Spinal cord (tissue), 10 donors: ENCODE data around the gene ITCH. TPM values are rescaled to one million over a fixed set of nuclear protein-coding genes. Genes with fewer than 3 reads are reported as not detected.

ENCODE experiments used
- DNase-seq, 6 donors: peaks; one replicate each; pipeline versions ENCODE4 v3.0.0 to v3.0.0-alpha.2; 2013 to 2015; ENCODE audit warnings: low spot score in 6 of 6, low read depth in 4 of 6
- H3K27ac ChIP-seq: one replicate; pipeline ENCODE4 v1.5.1; 2013; ENCODE audit warnings: low read depth, low read length, control low read depth
- H3K27me3 ChIP-seq: one replicate; pipeline ENCODE4 v1.6.1; 2013; ENCODE audit warnings: low read length; ENCODE audit not compliant: control insufficient read depth, insufficient read depth
- H3K36me3 ChIP-seq: one replicate; pipeline ENCODE4 v1.6.1; 2013; ENCODE audit warnings: low read length; ENCODE audit not compliant: control insufficient read depth, insufficient read depth
- H3K4me1 ChIP-seq: one replicate; pipeline ENCODE4 v1.6.1; 2013; ENCODE audit warnings: low read length; ENCODE audit not compliant: control insufficient read depth, insufficient read depth
- H3K4me3 ChIP-seq: one replicate; pipeline ENCODE4 v1.5.1; 2013; ENCODE audit warnings: low read depth, low read length, control low read depth
- H3K9me3 ChIP-seq: one replicate; pipeline ENCODE4 v1.6.1; 2013; ENCODE audit warnings: low read length; ENCODE audit not compliant: control insufficient read depth, insufficient read depth
- WGBS: methylation state at CpG from one replicate; pipeline ENCODE4 v1.1.5; 2013; ENCODE audit warnings: missing lambda C conversion rate; ENCODE audit not compliant: insufficient coverage; 5-methylcytosine and 5-hydroxymethylcytosine counted together
- polyA plus RNA-seq, 2 donors: library from polyadenylated mRNA; unstranded; fragments of 120-200 nt; gene quantifications; one replicate each; pipeline ENCODE4 v1.2.1, GENCODE V29; 2013; ENCODE audit not compliant: insufficient read length in 2 of 2
- small RNA-seq: library from RNA; depleted of rRNA; stranded (forward); fragments of <200 nt; gene quantifications from one replicate; pipeline ENCODE3, GENCODE V24; 2014; ENCODE audit warnings: low replicate concordance
- total RNA-seq, 2 donors: library from RNA; depleted of rRNA in 1 of 2; stranded (reverse); fragments of 120-200 nt in 1 of 2; fragments of >200 nt in 1 of 2; gene quantifications; one replicate each; pipeline versions ENCODE4 v1.2.3 to v1.2.4, GENCODE V29; 2013 to 2014
- donor health status: healthy.

The ITCH gene
- total and polyA plus RNA-seq, 4 donors = 25.3 to 88.5 (median 46.7) TPM

- 71% methylated on average over 4 of the region's 12 CpGs for WGBS
Measured at GRCh38 chr20:34560141-34560523, 197.1 kb downstream of the ITCH start.

GRCh38 chr20:34560614-34561013, 197.5 kb downstream of the ITCH start:
- WGBS = 95% methylated on average over 6 of the region's 7 CpGs
- Histone ChIP-seq H3K27ac (no peak overlapping the region), H3K27me3 (no peaks in the 10 kb centered on the region), H3K36me3 (peaks cover 43% of the 10 kb centered on the region), H3K4me1 (peaks cover 38% of the 10 kb centered on the region), H3K4me3 (no peak overlapping the region), H3K9me3 (no peaks in the 10 kb centered on the region)
- no peak for DNase-seq

More at GRCh38 chr20:34560141-34560523, 197.1 kb downstream of the ITCH start:
- H3K27ac ChIP-seq = peak overlapping the region; percentile 52
- peaks cover 39% of the 10 kb centered on the region for H3K36me3 ChIP-seq
- H3K4me1 ChIP-seq = peaks cover 38% of the 10 kb centered on the region
- H3K27me3 ChIP-seq = no peaks in the 10 kb centered on the region
- peak overlapping the region; percentile 89 for H3K4me3 ChIP-seq
- H3K9me3 ChIP-seq = no peaks in the 10 kb centered on the region
- peak in 1 of 6 donors; percentile 8 for DNase-seq

Small RNA genes within 50 kb of the gene (small RNA-seq; reads per million reads assigned to genes)
- gene AL356299.1 (not detected), gene MIR644A (not detected), gene RF00019 (not detected)

Other genes starting within 250 kb of the ITCH start
- 1 to 10 TPM in 1 of 2 donors, under 1 TPM in 1; 0.99 to 3.5 TPM for gene ASIP, start 121.8 kb upstream of the ITCH start, total RNA-seq
- gene ASIP, start 121.8 kb upstream of the ITCH start, polyA plus RNA-seq = 1 to 10 TPM in 1 of 2 donors, not detected in 1; 1.6 TPM
- gene AHCY, start 59.9 kb upstream of the ITCH start, total RNA-seq = 10 to 100 TPM; 43.2 to 83.0 TPM
- gene AHCY, start 59.9 kb upstream of the ITCH start, polyA plus RNA-seq = 10 to 100 TPM; 76.4 to 80.0 TPM
- 100 to 1,000 TPM in 1 of 2 donors, 10 to 100 TPM in 1; 81.4 to 153 TPM for gene DYNLRB1, start 153.1 kb downstream of the ITCH start, total RNA-seq
- gene DYNLRB1, start 153.1 kb downstream of the ITCH start, polyA plus RNA-seq = 100 to 1,000 TPM; 309 to 331 TPM
- 100 to 1,000 TPM in 1 of 2 donors, 10 to 100 TPM in 1; 61.6 to 134 TPM for gene MAP1LC3A, start 195.4 kb downstream of the ITCH start, total RNA-seq
- 100 to 1,000 TPM; 304 to 307 TPM for gene MAP1LC3A, start 195.4 kb downstream of the ITCH start, polyA plus RNA-seq